Activated T-cell treated with anti-CD3 and anti-CD28 coated beads for 1 hour (primary cell): ENCODE data around the gene ERN1.
"Not testable (repeated sequence)": the region's sequence is repeated elsewhere in the genome, so short reads cannot be mapped to it uniquely, and the experiment has no call there.

Experiments
- DNase-seq: peaks from one replicate; pipeline ENCODE4 v3.0.0-alpha.2; 2020; ENCODE audit warnings: low read depth

The ERN1 gene

DNA sequence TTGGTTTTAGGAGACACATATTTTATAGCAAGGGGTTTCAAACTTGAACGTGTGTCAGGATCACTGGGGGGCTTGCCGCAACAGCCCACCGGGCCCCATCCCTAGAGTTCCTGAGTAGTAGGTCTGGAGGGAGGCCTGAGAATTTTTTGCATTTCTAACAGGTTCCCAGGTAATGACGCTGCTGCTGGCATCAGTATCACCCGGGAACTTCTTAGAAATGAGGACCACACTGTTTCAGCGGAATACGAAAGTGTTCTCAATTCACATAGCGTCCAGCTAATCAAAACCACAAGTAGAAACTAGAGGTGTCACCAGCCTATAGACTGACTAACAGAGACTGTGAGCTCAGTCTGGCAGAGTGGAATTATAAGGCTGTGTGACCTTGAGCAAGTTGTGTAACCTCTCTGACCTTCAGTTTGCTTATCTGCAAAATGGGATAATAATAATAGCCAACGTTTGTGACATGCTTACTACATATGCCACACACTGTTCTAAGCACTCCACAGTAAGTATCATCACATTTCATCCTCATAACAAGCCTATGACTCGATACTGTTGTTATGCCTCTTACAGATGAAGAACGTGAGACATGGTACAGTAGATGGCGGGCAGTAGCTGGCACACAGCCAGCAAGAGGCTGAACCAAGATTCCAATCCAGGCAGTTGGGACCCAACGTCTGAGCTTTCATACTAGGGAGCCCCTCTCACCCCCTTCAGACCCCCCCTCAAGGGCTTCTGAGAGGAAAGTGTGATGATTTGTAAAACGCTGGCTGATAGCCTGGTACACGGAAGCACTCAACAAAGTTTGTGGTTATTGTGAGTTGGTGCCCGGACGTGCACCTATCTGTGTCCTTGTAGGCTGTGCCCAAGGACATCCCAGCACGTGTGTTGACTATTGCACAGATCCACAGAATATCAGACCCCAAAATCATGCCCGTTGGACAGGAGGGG is 104.9 kb downstream of the ERN1 start:
- DNase-seq, result peak; percentile 27

DNA sequence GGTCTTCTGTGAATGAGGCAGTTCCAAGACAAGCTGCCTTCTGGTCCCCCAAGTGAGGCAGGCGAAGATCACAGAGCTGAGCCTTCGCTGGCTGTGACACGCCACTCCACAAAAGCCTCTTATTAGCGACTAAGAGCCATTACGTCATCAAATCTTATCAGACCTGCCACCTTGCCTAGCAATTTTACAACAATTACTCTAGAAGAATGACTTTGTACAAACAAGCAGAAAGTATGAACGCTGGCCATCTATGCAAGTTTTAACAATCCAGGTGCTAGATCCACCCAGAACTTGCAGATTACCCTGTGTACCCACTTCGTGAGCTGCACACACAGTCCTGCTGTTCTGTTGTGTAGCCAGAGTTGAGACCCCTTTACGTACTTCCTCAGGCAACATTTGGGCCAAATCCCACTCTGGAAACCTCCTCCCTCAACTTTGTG is 105.7 kb downstream of the ERN1 start:
- no peak for DNase-seq

GRCh38 chr17:64022611-64023063 is 107.3 kb downstream of the ERN1 start:
- no peak for DNase-seq

- DNase-seq, result peak; percentile 77
These were observed 109.7 kb downstream of the ERN1 start, which contains the start of gene ICAM2 for GRCh38 chr17:64020056-64020766. Gene ICAM2 (minus strand): TSS chr17:64020633. CDS start chr17:64006691, 13,942 bp downstream.

DNA sequence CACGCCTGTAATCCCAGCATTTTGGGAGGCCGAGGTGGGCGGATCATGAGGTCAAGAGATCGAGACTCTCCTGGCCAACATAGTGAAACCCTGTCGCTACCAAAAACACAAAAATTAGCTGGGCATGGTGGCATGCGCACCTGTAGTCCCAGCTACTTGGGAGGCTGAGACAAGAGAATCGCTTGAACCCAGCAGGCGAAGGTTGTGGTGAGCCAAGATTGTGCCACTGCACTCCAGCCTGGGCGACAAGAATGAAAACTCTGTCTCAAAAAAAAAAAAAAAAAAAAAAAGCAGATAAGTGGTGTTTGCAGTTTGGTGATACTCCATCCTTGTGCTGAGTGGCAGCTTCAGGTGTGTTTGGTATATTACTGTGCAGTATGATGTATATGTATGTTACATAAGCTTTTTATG is 110.4 kb downstream of the ERN1 start:
- not testable (repeated sequence) for DNase-seq

GRCh38 chr17:64017381-64017980 is 112.5 kb downstream of the ERN1 start:
- DNase-seq, result no peak

GRCh38 chr17:64016974-64017373 is 113.0 kb downstream of the ERN1 start:
- no peak for DNase-seq

GRCh38 chr17:64016231-64016784 is 113.6 kb downstream of the ERN1 start:
- no peak for DNase-seq

- DNase-seq, result no peak
These were observed 114.5 kb downstream of the ERN1 start for GRCh38 chr17:64015447-64015846.

DNA sequence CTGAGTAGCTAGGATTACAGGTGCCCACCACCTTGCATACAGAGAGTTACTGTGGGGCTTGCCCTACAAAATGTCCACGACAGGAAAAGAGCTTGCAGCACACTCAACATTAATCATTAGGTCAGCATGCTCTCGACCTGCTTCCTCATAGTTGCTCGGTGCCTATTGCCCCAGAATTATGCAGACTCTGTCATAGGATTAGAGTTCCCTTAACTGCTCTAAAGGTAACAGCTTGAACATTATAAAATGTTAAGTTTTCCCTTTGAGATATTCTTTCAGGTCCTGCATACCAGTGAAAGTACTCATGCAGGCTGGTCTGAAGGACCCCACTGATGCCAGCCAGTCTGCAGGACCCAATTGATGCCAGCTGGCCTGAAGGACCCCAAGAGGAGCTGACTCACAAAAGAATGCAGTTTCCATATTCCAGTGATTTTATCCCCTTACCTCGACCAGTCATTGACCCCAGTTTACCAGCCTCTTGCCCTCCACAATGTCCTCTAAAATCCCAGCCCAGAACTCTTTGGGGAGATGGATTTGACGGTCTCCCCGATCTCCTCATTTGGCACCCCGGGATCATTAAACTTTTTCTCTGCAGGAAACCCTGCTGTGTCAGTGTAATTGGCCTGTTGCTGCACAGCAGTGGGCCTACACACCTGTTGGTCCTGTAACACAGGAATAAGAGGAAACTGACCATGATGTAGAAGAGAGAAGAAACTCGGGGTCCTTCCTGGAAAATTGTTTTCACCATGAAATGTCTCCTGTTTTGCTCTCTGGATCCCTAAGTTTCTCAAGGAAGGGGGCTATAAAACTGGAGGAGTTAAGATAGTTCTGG is 120.2 kb downstream of the ERN1 start:
- no peak for DNase-seq

DNA sequence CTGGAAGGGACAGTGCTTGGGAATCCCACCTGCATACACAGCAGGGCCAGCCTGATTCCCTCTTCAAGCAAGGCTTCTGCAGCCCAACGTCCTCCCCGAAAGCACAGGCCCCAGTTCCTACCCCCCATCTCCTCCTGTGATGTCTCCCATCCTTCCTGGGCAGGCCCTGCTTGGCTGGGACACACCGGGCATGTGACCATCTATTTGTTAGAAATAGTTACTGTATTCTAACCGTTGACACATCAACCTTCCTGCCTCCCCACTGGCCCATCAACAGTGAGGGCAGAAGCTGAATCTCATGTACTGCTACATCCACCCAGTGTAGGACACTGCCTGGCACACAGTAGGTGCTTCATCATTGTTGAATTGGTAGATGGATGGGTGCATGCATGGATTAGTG is 121.1 kb downstream of the ERN1 start:
- no peak for DNase-seq

GRCh38 chr17:64008346-64008745 is 121.6 kb downstream of the ERN1 start:
- DNase-seq, result no peak

- no peak for DNase-seq
These were observed 122.1 kb downstream of the ERN1 start for GRCh38 chr17:64007838-64008282.

DNA sequence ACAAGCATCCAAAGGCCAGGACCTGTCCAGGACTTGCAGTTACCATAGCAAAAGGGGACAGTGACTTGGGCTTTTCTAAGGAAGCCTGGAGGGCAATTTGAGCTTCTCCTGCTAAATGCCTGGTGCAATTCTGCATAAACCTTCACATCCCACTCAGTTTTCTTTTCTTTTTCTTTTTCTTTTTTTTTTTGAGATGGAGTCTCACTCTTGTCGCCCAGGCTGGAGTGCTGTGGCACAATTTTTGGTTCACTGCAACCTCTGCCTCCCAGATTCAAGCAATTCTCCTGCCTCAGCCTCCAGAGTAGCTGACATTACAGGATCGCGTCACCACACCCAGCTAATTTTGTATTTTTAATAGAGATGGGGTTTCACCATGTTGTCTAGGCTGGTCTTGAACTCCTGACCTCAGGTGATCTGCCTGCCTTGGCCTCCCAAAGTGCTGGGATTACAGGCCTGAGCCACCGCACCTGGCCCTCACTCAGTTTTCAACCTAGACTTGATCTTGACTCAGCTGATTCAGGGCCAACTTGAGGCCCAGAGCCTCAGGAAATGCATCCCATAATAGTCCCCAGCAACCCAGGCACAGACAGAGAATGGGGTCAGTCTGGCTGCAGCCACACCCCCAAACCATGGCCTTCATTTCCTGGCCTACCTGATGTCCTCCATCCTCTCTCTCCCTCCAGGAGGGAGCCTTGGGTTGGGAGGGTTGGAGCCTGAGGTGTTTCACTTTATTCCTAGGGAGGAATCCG is 122.7 kb downstream of the ERN1 start:
- not testable (repeated sequence) for DNase-seq

DNA sequence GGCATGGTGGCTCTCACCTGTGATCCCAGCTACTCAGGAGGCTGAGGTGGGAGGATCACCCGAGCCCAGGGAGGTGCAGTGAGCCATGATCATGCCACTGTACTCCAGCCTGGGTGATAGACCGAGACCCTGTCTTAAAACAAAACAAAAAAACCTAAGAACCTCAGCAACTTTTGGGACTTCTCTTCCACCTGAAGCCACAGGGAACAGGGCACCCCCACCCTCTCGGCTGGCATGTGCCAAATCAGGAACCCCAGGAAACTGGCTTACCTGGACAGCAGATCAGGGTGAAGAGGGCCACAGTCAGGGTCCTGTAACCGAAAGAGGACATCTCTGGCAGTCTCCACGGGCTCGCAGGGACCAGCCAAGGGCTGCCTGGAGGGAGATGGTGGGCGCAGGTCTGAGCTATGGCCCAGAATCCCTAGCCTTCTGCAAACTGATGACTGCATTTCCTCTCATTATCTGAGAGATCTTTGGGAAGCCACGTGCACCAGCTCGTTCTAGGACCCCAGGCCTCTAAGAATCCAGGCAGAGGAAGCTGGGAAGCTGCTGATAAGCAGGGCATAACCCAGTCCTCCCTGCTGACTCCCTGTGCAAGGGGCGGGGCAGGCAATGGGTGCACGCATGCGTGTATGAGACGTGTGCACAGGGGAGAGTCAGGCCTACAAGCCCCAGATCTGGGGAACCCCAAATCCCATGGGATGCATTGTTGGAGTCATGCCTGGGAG is 123.4 kb downstream of the ERN1 start:
- DNase-seq, result no peak

- no peak for DNase-seq
These were observed 124.2 kb downstream of the ERN1 start for GRCh38 chr17:64005734-64006167.

- no peak for DNase-seq
These were observed 124.8 kb downstream of the ERN1 start for GRCh38 chr17:64004903-64005733.

DNA sequence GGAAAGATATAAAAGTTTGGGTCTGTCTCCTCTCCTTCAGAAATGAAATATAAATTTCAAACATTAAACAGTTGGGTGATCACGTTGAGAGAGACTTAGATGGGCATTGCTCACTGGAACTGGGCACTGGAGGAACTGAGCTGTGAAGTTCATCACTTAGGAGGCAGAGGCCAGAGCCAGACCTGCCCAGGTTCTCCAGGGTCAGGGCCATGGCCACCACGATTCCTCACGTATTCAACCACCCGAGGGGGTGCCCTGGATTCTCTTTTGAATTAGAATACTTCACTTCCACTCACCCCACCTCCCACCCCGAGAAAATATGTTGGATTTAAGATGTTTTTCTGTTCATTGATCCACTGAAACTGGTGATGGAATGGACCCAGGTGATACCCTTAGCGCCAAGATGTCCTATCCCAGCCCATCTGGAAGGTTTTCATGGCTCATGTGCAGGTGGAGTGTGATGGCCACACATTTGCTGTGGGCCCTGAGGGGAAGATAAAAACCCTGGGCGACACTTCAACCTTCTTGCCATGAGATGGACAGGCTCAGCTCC is 125.7 kb downstream of the ERN1 start:
- DNase-seq, result no peak
